Measurements from ENCODE around the gene SAP30BP.

The SAP30BP gene

GRCh38 chr17:75723171-75723930 is 56.2 kb downstream of the SAP30BP start:
- POLR2A ChIA-PET: no interaction called here
- CTCF ChIA-PET: interaction anchor here (1.3 kb wide), 1 partner anchor 26 kb away, joined by 4 read pairs; no protein-coding TSS in a partner anchor
- no peaks in the 10 kb centered on the region for H3K36me3 ChIP-seq (ENCODE audit: control insufficient read depth in 4 of 4, insufficient read depth in 4 of 4, low read length in 3 of 4)

GRCh38 chr17:75724016-75725003 is 57.2 kb downstream of the SAP30BP start:
- H3K27ac ChIP-seq (ENCODE audit: insufficient read depth in 1 of 2, low read depth in 1 of 2, low read length in 2 of 2, poor library complexity in 1 of 2, severe bottlenecking in 2 of 2): no peak overlapping the region
- ChIA-PET POLR2A (no interaction called here), CTCF (interaction anchor here (1.1 to 1.3 kb wide), 3 partner anchors 24 to 44 kb away, joined by 3 to 5 read pairs (median 4); no protein-coding TSS in a partner anchor)

More at GRCh38 chr17:75723171-75723930, 56.2 kb downstream of the SAP30BP start:
- DNase-seq: no peak
- Histone ChIP-seq H3K9me3 (ENCODE audit: control extremely low read depth in 1 of 5, control insufficient read depth in 4 of 5, insufficient read depth in 2 of 5, low read depth in 1 of 5, low read length in 4 of 5) (no peaks in the 10 kb centered on the region), H3K4me1 (ENCODE audit: control extremely low read depth in 1 of 4, control insufficient read depth in 4 of 4, insufficient read depth in 4 of 4, low read length in 3 of 4) (peaks cover 0 to 10% (median 8%) of the 10 kb centered on the region in 4 experiments), H3K27ac (ENCODE audit: insufficient read depth in 1 of 2, low read depth in 1 of 2, low read length in 2 of 2, poor library complexity in 1 of 2, severe bottlenecking in 2 of 2) (no peak overlapping the region), H3K27me3 (replicated peaks in 2 of 5; ENCODE audit: control insufficient read depth in 4 of 5, insufficient read depth in 5 of 5, low read length in 4 of 5) (peaks cover 0 to 23% (median 20%) of the 10 kb centered on the region in 5 experiments), H3K4me3 (ENCODE audit: control insufficient read depth in 1 of 7, extremely low read depth in 1 of 7, insufficient read depth in 4 of 7, low read depth in 2 of 7, low read length in 6 of 7) (no peak overlapping the region)
- WGBS (ENCODE audit: insufficient coverage): 91% methylated on average over 16 of the region's 18 CpGs

GRCh38 chr17:75725504-75725903 is 58.4 kb downstream of the SAP30BP start:
- ChIA-PET POLR2A (no interaction called here), CTCF (interaction anchor here (1.1 to 8.4 kb wide), 8 partner anchors 9 to 92 kb away, joined by 3 to 41 read pairs (median 4); partner anchors contain the start of gene SMIM5)
- 97% methylated on average over 7 of the region's 7 CpGs for WGBS (ENCODE audit: insufficient coverage)
- DNase-seq: no peak
- H3K36me3 ChIP-seq (ENCODE audit: control insufficient read depth in 4 of 4, insufficient read depth in 4 of 4, low read length in 3 of 4): no peaks in the 10 kb centered on the region
- no peak overlapping the region for H3K27ac ChIP-seq (ENCODE audit: insufficient read depth in 1 of 2, low read depth in 1 of 2, low read length in 2 of 2, poor library complexity in 1 of 2, severe bottlenecking in 2 of 2)
- H3K27me3 ChIP-seq (replicated peaks in 2 of 5; ENCODE audit: control insufficient read depth in 4 of 5, insufficient read depth in 5 of 5, low read length in 4 of 5): peaks cover 0 to 9% (median 5%) of the 10 kb centered on the region in 5 experiments
- H3K4me3 ChIP-seq (ENCODE audit: control insufficient read depth in 1 of 7, extremely low read depth in 1 of 7, insufficient read depth in 4 of 7, low read depth in 2 of 7, low read length in 6 of 7): no peak overlapping the region
- peaks cover 0 to 10% (median 7%) of the 10 kb centered on the region in 4 experiments for H3K4me1 ChIP-seq (ENCODE audit: control extremely low read depth in 1 of 4, control insufficient read depth in 4 of 4, insufficient read depth in 4 of 4, low read length in 3 of 4)
- H3K9me3 ChIP-seq (ENCODE audit: control extremely low read depth in 1 of 5, control insufficient read depth in 4 of 5, insufficient read depth in 2 of 5, low read depth in 1 of 5, low read length in 4 of 5): no peaks in the 10 kb centered on the region

More at GRCh38 chr17:75724016-75725003, 57.2 kb downstream of the SAP30BP start:
- Histone ChIP-seq H3K36me3 (ENCODE audit: control insufficient read depth in 4 of 4, insufficient read depth in 4 of 4, low read length in 3 of 4) (no peaks in the 10 kb centered on the region), H3K4me3 (ENCODE audit: control insufficient read depth in 1 of 7, extremely low read depth in 1 of 7, insufficient read depth in 4 of 7, low read depth in 2 of 7, low read length in 6 of 7) (no peak overlapping the region), H3K9me3 (ENCODE audit: control extremely low read depth in 1 of 5, control insufficient read depth in 4 of 5, insufficient read depth in 2 of 5, low read depth in 1 of 5, low read length in 4 of 5) (no peaks in the 10 kb centered on the region), H3K27me3 (replicated peaks in 2 of 5; ENCODE audit: control insufficient read depth in 4 of 5, insufficient read depth in 5 of 5, low read length in 4 of 5) (peaks cover 0 to 20% (median 15%) of the 10 kb centered on the region in 5 experiments), H3K4me1 (ENCODE audit: control extremely low read depth in 1 of 4, control insufficient read depth in 4 of 4, insufficient read depth in 4 of 4, low read length in 3 of 4) (peaks cover 0 to 10% (median 8%) of the 10 kb centered on the region in 4 experiments)
- no peak for DNase-seq
- WGBS (ENCODE audit: insufficient coverage): 95% methylated on average over 21 of the region's 23 CpGs

- Histone ChIP-seq H3K27me3 (replicated peaks in 2 of 5; ENCODE audit: control insufficient read depth in 4 of 5, insufficient read depth in 5 of 5, low read length in 4 of 5) (no peaks in the 10 kb centered on the region), H3K36me3 (ENCODE audit: control insufficient read depth in 4 of 4, insufficient read depth in 4 of 4, low read length in 3 of 4) (no peaks in the 10 kb centered on the region), H3K27ac (ENCODE audit: insufficient read depth in 1 of 2, low read depth in 1 of 2, low read length in 2 of 2, poor library complexity in 1 of 2, severe bottlenecking in 2 of 2) (no peak overlapping the region), H3K4me3 (ENCODE audit: control insufficient read depth in 1 of 7, extremely low read depth in 1 of 7, insufficient read depth in 4 of 7, low read depth in 2 of 7, low read length in 6 of 7) (no peak overlapping the region), H3K9me3 (ENCODE audit: control extremely low read depth in 1 of 5, control insufficient read depth in 4 of 5, insufficient read depth in 2 of 5, low read depth in 1 of 5, low read length in 4 of 5) (no peaks in the 10 kb centered on the region), H3K4me1 (ENCODE audit: control extremely low read depth in 1 of 4, control insufficient read depth in 4 of 4, insufficient read depth in 4 of 4, low read length in 3 of 4) (no peaks in the 10 kb centered on the region)
- DNase-seq: no peak
- POLR2A ChIA-PET: no interaction called here
- 93% methylated on average over 14 of the region's 18 CpGs for WGBS (ENCODE audit: insufficient coverage)
- CTCF ChIA-PET: interaction anchor here (0.6 to 8.4 kb wide), 6 partner anchors 13 to 624 kb away, joined by 3 to 41 read pairs (median 3); no protein-coding TSS in a partner anchor
Observed at GRCh38 chr17:75727391-75727790, 60.3 kb downstream of the SAP30BP start.

GRCh38 chr17:75729351-75729750 is 62.2 kb downstream of the SAP30BP start:
- Histone ChIP-seq H3K27ac (ENCODE audit: insufficient read depth in 1 of 2, low read depth in 1 of 2, low read length in 2 of 2, poor library complexity in 1 of 2, severe bottlenecking in 2 of 2) (no peak overlapping the region), H3K36me3 (ENCODE audit: control insufficient read depth in 4 of 4, insufficient read depth in 4 of 4, low read length in 3 of 4) (no peaks in the 10 kb centered on the region), H3K27me3 (replicated peaks in 2 of 5; ENCODE audit: control insufficient read depth in 4 of 5, insufficient read depth in 5 of 5, low read length in 4 of 5) (no peaks in the 10 kb centered on the region), H3K4me1 (ENCODE audit: control extremely low read depth in 1 of 4, control insufficient read depth in 4 of 4, insufficient read depth in 4 of 4, low read length in 3 of 4) (peaks cover 0 to under 1% (median 0%) of the 10 kb centered on the region in 4 experiments), H3K4me3 (ENCODE audit: control insufficient read depth in 1 of 7, extremely low read depth in 1 of 7, insufficient read depth in 4 of 7, low read depth in 2 of 7, low read length in 6 of 7) (no peak overlapping the region), H3K9me3 (ENCODE audit: control extremely low read depth in 1 of 5, control insufficient read depth in 4 of 5, insufficient read depth in 2 of 5, low read depth in 1 of 5, low read length in 4 of 5) (no peaks in the 10 kb centered on the region)
- ChIA-PET CTCF (interaction anchor here (0.6 to 8.4 kb wide), 5 partner anchors 9 to 96 kb away, joined by 3 to 41 read pairs (median 3); partner anchors contain the start of gene SMIM5), POLR2A (interaction anchor here (1.2 kb wide), 1 partner anchor 9 kb away, joined by 3 read pairs; no protein-coding TSS in a partner anchor)
- 94% methylated on average over 7 of the region's 7 CpGs for WGBS (ENCODE audit: insufficient coverage)
- no peak for DNase-seq

GRCh38 chr17:75730065-75730464 is 62.9 kb downstream of the SAP30BP start:
- Histone ChIP-seq H3K4me1 (ENCODE audit: control extremely low read depth in 1 of 4, control insufficient read depth in 4 of 4, insufficient read depth in 4 of 4, low read length in 3 of 4) (peaks cover 0 to 5% (median 1%) of the 10 kb centered on the region in 4 experiments), H3K27me3 (replicated peaks in 2 of 5; ENCODE audit: control insufficient read depth in 4 of 5, insufficient read depth in 5 of 5, low read length in 4 of 5) (no peaks in the 10 kb centered on the region), H3K27ac (ENCODE audit: insufficient read depth in 1 of 2, low read depth in 1 of 2, low read length in 2 of 2, poor library complexity in 1 of 2, severe bottlenecking in 2 of 2) (no peak overlapping the region), H3K4me3 (ENCODE audit: control insufficient read depth in 1 of 7, extremely low read depth in 1 of 7, insufficient read depth in 4 of 7, low read depth in 2 of 7, low read length in 6 of 7) (no peak overlapping the region), H3K36me3 (ENCODE audit: control insufficient read depth in 4 of 4, insufficient read depth in 4 of 4, low read length in 3 of 4) (no peaks in the 10 kb centered on the region), H3K9me3 (ENCODE audit: control extremely low read depth in 1 of 5, control insufficient read depth in 4 of 5, insufficient read depth in 2 of 5, low read depth in 1 of 5, low read length in 4 of 5) (no peaks in the 10 kb centered on the region)
- ChIA-PET POLR2A (interaction anchor here (1.2 kb wide), 1 partner anchor 10 kb away, joined by 3 read pairs; no protein-coding TSS in a partner anchor), CTCF (interaction anchor here (0.6 to 8.4 kb wide), 6 partner anchors 8 to 97 kb away, joined by 3 to 41 read pairs (median 4); partner anchors contain the start of gene SMIM5)
- 97% methylated on average over 17 of the region's 24 CpGs for WGBS (ENCODE audit: insufficient coverage)
- DNase-seq: no peak

All from common myeloid progenitor, CD34-positive (primary cell).